ENCODE data around the gene NR3C1. TPM values are rescaled to one million over a fixed set of nuclear protein-coding genes. Genes with fewer than 3 reads are reported as not detected.

NR3C1 gene
- total and polyA plus RNA-seq, 2 of the 13 experiments (the other 11 are each of a cell fraction or from before 2014, with no cell fraction given), result 10.0 to 24.3 TPM

DNA sequence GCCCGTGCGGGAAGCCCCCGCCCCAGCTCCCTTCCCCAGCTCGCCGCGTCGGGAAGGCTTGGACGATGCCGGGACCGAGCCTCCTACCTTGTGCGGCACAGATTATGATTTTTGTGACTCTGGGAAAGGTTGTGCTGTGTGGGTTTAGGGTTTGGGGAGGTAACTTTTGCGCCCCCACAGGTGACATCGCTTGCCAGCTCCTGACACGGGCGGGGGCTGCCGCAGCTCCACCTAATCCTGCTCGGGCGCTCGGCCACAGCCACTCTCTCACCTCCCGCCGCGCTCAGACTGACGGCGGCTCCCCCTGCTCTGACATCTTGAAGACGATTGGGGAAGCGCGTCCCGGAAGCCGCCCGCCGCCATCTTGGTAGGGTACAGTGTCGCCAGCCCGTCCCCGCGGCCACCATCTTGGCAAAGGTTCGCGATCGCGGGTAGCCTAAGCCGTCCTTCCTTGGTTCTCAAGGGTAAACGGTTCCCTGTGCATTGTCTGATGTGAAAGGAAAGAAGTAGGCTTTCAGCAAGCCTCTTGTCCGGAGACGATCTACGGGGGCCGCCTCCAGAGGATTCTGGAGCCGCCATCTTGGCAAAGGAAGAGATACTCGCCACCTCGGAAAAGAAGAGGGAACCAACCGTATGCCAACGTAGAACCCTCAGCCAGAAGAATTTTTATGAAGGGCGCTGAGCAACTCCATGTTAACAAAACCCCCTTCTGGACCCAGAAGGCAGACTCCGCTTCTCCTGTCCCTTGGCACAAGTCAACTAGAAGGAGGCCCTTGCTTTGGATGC, 1.8 kb upstream of the NR3C1 start (continued):
- TF ChIP-seq HDAC6 (IDR thresholded peaks at IDR 0.05; ENCODE audit: low read depth, low read length), result no peak
- peak; percentile 80; the same call in 1 of the 2 replicates for TF ChIP-seq MEIS1 (CRISPR knock-in tag; IDR thresholded peaks at IDR 0.05; ENCODE audit: borderline replicate concordance)
- TF ChIP-seq NFATC3 (CRISPR knock-in tag; IDR thresholded peaks at IDR 0.05), result 0 out of 2 replicates have a peak, but pooled peaks have one; percentile 63
- no peak for TF ChIP-seq FOXP1 (IDR thresholded peaks at IDR 0.05)
- no peak; the same call in 1 of the 2 replicates for TF ChIP-seq FOXP1 (CRISPR knock-in tag; IDR thresholded peaks at IDR 0.05)
- no peak for TF ChIP-seq GZF1 (CRISPR knock-in tag; IDR thresholded peaks at IDR 0.05)
- peak; percentile 87 for TF ChIP-seq KAT8 (CRISPR knock-in tag; IDR thresholded peaks at IDR 0.05)
- no peak for TF ChIP-seq SSRP1 (CRISPR knock-in tag; IDR thresholded peaks at IDR 0.05)
- peak; percentile 76 for TF ChIP-seq ZNF563 (CRISPR knock-in tag; IDR thresholded peaks at IDR 0.05)
- TF ChIP-seq CBX1 (IDR thresholded peaks at IDR 0.05; ENCODE audit: low read depth), result peak; percentile 42
- 0 out of 2 replicates have a peak, but pooled peaks have one; percentile 25 for TF ChIP-seq ZNF772 (CRISPR knock-in tag; IDR thresholded peaks at IDR 0.05)
- no peak for TF ChIP-seq ZNF263 (CRISPR knock-in tag; IDR thresholded peaks at IDR 0.05)
- no peak for TF ChIP-seq ZNF549 (CRISPR knock-in tag; IDR thresholded peaks at IDR 0.05)
- TF ChIP-seq, protein P1, sequence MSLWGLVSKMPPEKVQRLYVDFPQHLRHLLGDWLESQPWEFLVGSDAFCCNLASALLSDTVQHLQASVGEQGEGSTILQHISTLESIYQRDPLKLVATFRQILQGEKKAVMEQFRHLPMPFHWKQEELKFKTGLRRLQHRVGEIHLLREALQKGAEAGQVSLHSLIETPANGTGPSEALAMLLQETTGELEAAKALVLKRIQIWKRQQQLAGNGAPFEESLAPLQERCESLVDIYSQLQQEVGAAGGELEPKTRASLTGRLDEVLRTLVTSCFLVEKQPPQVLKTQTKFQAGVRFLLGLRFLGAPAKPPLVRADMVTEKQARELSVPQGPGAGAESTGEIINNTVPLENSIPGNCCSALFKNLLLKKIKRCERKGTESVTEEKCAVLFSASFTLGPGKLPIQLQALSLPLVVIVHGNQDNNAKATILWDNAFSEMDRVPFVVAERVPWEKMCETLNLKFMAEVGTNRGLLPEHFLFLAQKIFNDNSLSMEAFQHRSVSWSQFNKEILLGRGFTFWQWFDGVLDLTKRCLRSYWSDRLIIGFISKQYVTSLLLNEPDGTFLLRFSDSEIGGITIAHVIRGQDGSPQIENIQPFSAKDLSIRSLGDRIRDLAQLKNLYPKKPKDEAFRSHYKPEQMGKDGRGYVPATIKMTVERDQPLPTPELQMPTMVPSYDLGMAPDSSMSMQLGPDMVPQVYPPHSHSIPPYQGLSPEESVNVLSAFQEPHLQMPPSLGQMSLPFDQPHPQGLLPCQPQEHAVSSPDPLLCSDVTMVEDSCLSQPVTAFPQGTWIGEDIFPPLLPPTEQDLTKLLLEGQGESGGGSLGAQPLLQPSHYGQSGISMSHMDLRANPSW (CRISPR knock-in tag; IDR thresholded peaks at IDR 0.05; ENCODE audit: borderline replicate concordance), result 0 out of 2 replicates have a peak, but pooled peaks have one; percentile 28
- no peak for TF ChIP-seq CENPX (CRISPR knock-in tag; IDR thresholded peaks at IDR 0.05)
- 0 out of 2 replicates have a peak, but pooled peaks have one; percentile 34 for TF ChIP-seq ESRRA (CRISPR knock-in tag; IDR thresholded peaks at IDR 0.05; ENCODE audit: low read depth)
- TF ChIP-seq ZNF788 (CRISPR knock-in tag; IDR thresholded peaks at IDR 0.05; ENCODE audit: borderline replicate concordance), result peak; percentile 56; the same call in 1 of the 2 replicates
- TF ChIP-seq EZH2 (conservative IDR thresholded peaks at IDR 0.05; ENCODE audit: low read depth, low read length), result no peak
- no peak for TF ChIP-seq ZNF441 (CRISPR knock-in tag; IDR thresholded peaks at IDR 0.05; ENCODE audit: borderline replicate concordance)
- TF ChIP-seq YEATS4 (CRISPR knock-in tag; IDR thresholded peaks at IDR 0.05; ENCODE audit: borderline replicate concordance), result peak; percentile 93
- peak; percentile 70 for TF ChIP-seq THAP11 (CRISPR knock-in tag; IDR thresholded peaks at IDR 0.05)
- no peak for TF ChIP-seq SRF (IDR thresholded peaks at IDR 0.05; ENCODE audit: low read depth, low read length)
- TF ChIP-seq ZNF672 (CRISPR knock-in tag; IDR thresholded peaks at IDR 0.05), result no peak
- TF ChIP-seq, protein P2, sequence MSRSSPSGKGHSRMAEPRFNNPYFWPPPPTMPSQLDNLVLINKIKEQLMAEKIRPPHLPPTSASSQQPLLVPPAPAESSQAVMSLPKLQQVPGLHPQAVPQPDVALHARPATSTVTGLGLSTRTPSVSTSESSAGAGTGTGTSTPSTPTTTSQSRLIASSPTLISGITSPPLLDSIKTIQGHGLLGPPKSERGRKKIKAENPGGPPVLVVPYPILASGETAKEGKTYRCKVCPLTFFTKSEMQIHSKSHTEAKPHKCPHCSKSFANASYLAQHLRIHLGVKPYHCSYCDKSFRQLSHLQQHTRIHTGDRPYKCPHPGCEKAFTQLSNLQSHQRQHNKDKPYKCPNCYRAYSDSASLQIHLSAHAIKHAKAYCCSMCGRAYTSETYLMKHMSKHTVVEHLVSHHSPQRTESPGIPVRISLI (CRISPR knock-in tag; IDR thresholded peaks at IDR 0.05; ENCODE audit: borderline replicate concordance), result no peak
- no peak; the same call in 1 of the 2 replicates for TF ChIP-seq ZNF296 (CRISPR knock-in tag; conservative IDR thresholded peaks at IDR 0.05)

Data from HepG2 (cell line).